B cell (primary cell): ENCODE measurements around the gene OR1J1. TPM values are rescaled to one million over a fixed set of nuclear protein-coding genes. Genes with fewer than 3 reads are reported as not detected.

Source experiments
- ATAC-seq: fragments of 200-7000 bp; cut with Tn5 transposase; one replicate; pipeline ENCODE4 v1.10.0; 2021; ENCODE audit warnings: low read depth, mild to moderate bottlenecking, moderate number of reproducible peaks, moderate library complexity
- CTCF ChIA-PET: fragments of 350-600 bp; sonication (Branson Sonifier 250); formaldehyde crosslinking; loops from one replicate; lab custom pipeline; 2021; ENCODE audit warnings: antibody characterized with exemption, inconsistent platforms; lab: Charles Lee
- POLR2A ChIA-PET: fragments of 350-600 bp; sonication (Branson Sonifier 250); formaldehyde crosslinking; loops from one replicate; lab custom pipeline; 2021; ENCODE audit warnings: antibody characterized with exemption; lab: Charles Lee
- DNase-seq: peaks from one replicate; pipeline ENCODE4 v3.0.0; 2013
- H2AFZ ChIP-seq: 2 replicates; pipeline ENCODE4 v1.6.1; 2012; ENCODE audit warnings: mild to moderate bottlenecking, low read depth, low read length; ENCODE audit not compliant: insufficient read depth, poor library complexity, severe bottlenecking
- H3K27ac ChIP-seq, 2 donors: 1 replicate in 1 of 2; 2 replicates in 1 of 2; pipeline ENCODE4 v1.5.1; 2012 to 2013; ENCODE audit warnings: low read length in 2 of 2, mild to moderate bottlenecking in 2 of 2, moderate library complexity in 1 of 2
- H3K27me3 ChIP-seq, 4 experiments: fragments of 200-600 bp in 1 of 4; sonication (generic) in 1 of 4; replicated peaks in 1 of 4; 1 replicate in 2 of 4; 2 replicates in 2 of 4; pipeline versions ENCODE4 v1.6.1 to v1.7.0; 2013 to 2016; ENCODE audit warnings: low read length in 3 of 4, mild to moderate bottlenecking in 2 of 4, mixed read lengths in 1 of 4, moderate library complexity in 1 of 4; ENCODE audit not compliant: insufficient read depth in 4 of 4, control insufficient read depth in 3 of 4; ENCODE audit errors: control extremely low read depth in 1 of 4
- H3K36me3 ChIP-seq, 2 experiments: replicated peaks in 1 of 2; 1 replicate in 1 of 2; 2 replicates in 1 of 2; pipeline versions ENCODE4 v1.6.1 to v1.7.1; 2013; ENCODE audit warnings: low read length in 1 of 2; ENCODE audit not compliant: insufficient read depth in 2 of 2, control insufficient read depth in 1 of 2; ENCODE audit errors: control extremely low read depth in 1 of 2, extremely low read depth in 1 of 2
- H3K4me1 ChIP-seq, 2 donors: fragments of 200-600 bp in 1 of 2; sonication (generic) in 1 of 2; 1 replicate in 1 of 2; 2 replicates in 1 of 2; pipeline versions ENCODE4 v1.5.1 to v1.6.1; 2013 to 2017; ENCODE audit warnings: low read length in 2 of 2; ENCODE audit not compliant: control insufficient read depth in 2 of 2, insufficient read depth in 2 of 2
- H3K4me2 ChIP-seq: replicated peaks from 2 replicates; pipeline ENCODE3; 2012; ENCODE audit warnings: mild to moderate bottlenecking, low read depth, low read length; ENCODE audit not compliant: poor library complexity, severe bottlenecking
- H3K4me3 ChIP-seq, 5 experiments: fragments of 200-600 bp in 1 of 5; sonication (generic) in 1 of 5; 1 replicate in 3 of 5; 2 replicates in 2 of 5; pipeline versions ENCODE4 v1.5.1 to v1.7.0; 2011 to 2016; ENCODE audit warnings: low read length in 4 of 5, mild to moderate bottlenecking in 4 of 5, low read depth in 2 of 5, control low read depth in 1 of 5, moderate library complexity in 1 of 5; ENCODE audit not compliant: insufficient read depth in 1 of 5; ENCODE audit errors: control extremely low read depth in 1 of 5, extremely low read depth in 1 of 5
- H3K79me2 ChIP-seq: fragments of 200-600 bp; sonication (generic); one replicate; pipeline ENCODE4 v1.6.0; 2016; ENCODE audit warnings: low read length; ENCODE audit not compliant: control insufficient read depth, insufficient read depth
- H3K9ac ChIP-seq: fragments of 200-600 bp; sonication (generic); 2 replicates; pipeline ENCODE4 v1.6.1; 2017; ENCODE audit warnings: mild to moderate bottlenecking, low read length, moderate library complexity
- H3K9me3 ChIP-seq, 3 donors: one replicate each; pipeline versions ENCODE4 v1.6.1 to v1.7.1; 2013; ENCODE audit warnings: low read length in 2 of 3; ENCODE audit not compliant: control insufficient read depth in 2 of 3, insufficient read depth in 1 of 3; ENCODE audit errors: control extremely low read depth in 1 of 3
- H4K20me1 ChIP-seq: 2 replicates; pipeline ENCODE4 v1.6.0; 2012; ENCODE audit warnings: mild to moderate bottlenecking, low read length; ENCODE audit not compliant: insufficient read depth, control insufficient read depth, poor library complexity, severe bottlenecking
- H3K27ac Mint-ChIP-seq: one replicate; pipeline ENCODE4 v1.8.0; 2021; ENCODE audit warnings: mixed read lengths
- H3K27me3 Mint-ChIP-seq: one replicate; pipeline ENCODE4 v1.8.0; 2021; ENCODE audit warnings: mixed read lengths
- H3K4me1 Mint-ChIP-seq: one replicate; pipeline ENCODE4 v1.8.0; 2021; ENCODE audit warnings: mixed read lengths
- H3K4me3 Mint-ChIP-seq: one replicate; pipeline ENCODE4 v1.8.0; 2021; ENCODE audit warnings: mixed read lengths
- H3K9me3 Mint-ChIP-seq: one replicate; pipeline ENCODE4 v1.8.0; 2022; ENCODE audit warnings: mixed read lengths; ENCODE audit not compliant: insufficient read depth
- CTCF ChIP-seq: fragments of 200-600 bp; IDR thresholded peaks from one replicate; pipeline ENCODE4 v1.8.0; 2022; ENCODE audit warnings: antibody characterized with exemption, mild to moderate bottlenecking
- EZH2 ChIP-seq: IDR thresholded peaks from 2 replicates; pipeline ENCODE4 v1.6.1; 2012; ENCODE audit warnings: borderline replicate concordance, low read depth, mild to moderate bottlenecking, moderate library complexity, low read length; ENCODE audit not compliant: insufficient read depth, poor library complexity, severe bottlenecking
- WGBS: methylation state at CpG from one replicate; pipeline ENCODE4 v1.1.5; 2013; ENCODE audit warnings: missing lambda C conversion rate; ENCODE audit not compliant: insufficient coverage; 5-methylcytosine and 5-hydroxymethylcytosine counted together
- intact Hi-C: fragments of 100-400 bp; cut with micrococcal nuclease; formaldehyde crosslinking; loops from one replicate; pipeline ENCODE4 v1.10.0; 2022
- polyA plus RNA-seq: library from polyadenylated mRNA; depleted of rRNA; stranded (reverse); fragments of >200 nt; gene quantifications from 2 replicates; pipeline ENCODE4 v1.2.3, GENCODE V29; 2012
- total RNA-seq, 2 donors: library from RNA; stranded (reverse); fragments of 120-200 nt in 1 of 2; gene quantifications; 1 replicate in 1 of 2; 2 replicates in 1 of 2; pipeline versions ENCODE4 v1.2.3 to v1.2.4, GENCODE V29; 2013 to 2022

The OR1J1 gene
- total and polyA plus RNA-seq, 2 donors (not counting 1 experiment from before 2014, with no cell fraction given): not detected

GRCh38 chr9:122464633-122465567 is 12.8 kb downstream of the OR1J1 start:
- H3K9me3 ChIP-seq: peaks cover 0 to 7% (median 0%) of the 10 kb centered on the region in 3 donors
- peaks cover 13% of the 10 kb centered on the region for H3K4me1 Mint-ChIP-seq
- peak overlapping the region; percentile 86 for H3K27ac Mint-ChIP-seq
- H3K27me3 Mint-ChIP-seq: peaks cover 47% of the 10 kb centered on the region
- CTCF ChIA-PET: interaction anchor here (0.6 to 4.9 kb wide), 11 partner anchors 10 to 526 kb away, joined by 3 to 58 read pairs (median 6); no protein-coding TSS in a partner anchor
- peaks cover 0 to 10% (median 8%) of the 10 kb centered on the region in 4 experiments for H3K27me3 ChIP-seq
- H3K36me3 ChIP-seq: no peaks in the 10 kb centered on the region
- POLR2A ChIA-PET: no interaction called here
- intact Hi-C loops: loop anchor here (1.0 kb wide), 2 partner anchors 345 to 372 kb away; partner anchors contain the start of gene TTLL11
- peak overlapping the region; percentile 57 for H3K4me2 ChIP-seq
- peak overlapping the region; percentile 67 for H2AFZ ChIP-seq
- 3% methylated on average over 4 of the region's 10 CpGs for WGBS
- DNase-seq: peak; percentile 83
- H3K9me3 Mint-ChIP-seq: peaks cover 2% of the 10 kb centered on the region
- H3K79me2 ChIP-seq: no peaks in the 10 kb centered on the region
- peak overlapping the region; percentile 38 to 81 (median 59) for H3K4me3 ChIP-seq
- TF ChIP-seq CTCF (peak; percentile 89), EZH2 (no peak)
- peak; percentile 80 for ATAC-seq
- peak overlapping the region; percentile 93 for H3K4me3 Mint-ChIP-seq
- H3K27ac ChIP-seq: peak overlapping the region; percentile 35 to 57
- no peaks in the 10 kb centered on the region for H4K20me1 ChIP-seq
- H3K9ac ChIP-seq: peak overlapping the region; percentile 69
- peaks cover 6 to 13% of the 10 kb centered on the region in 2 donors for H3K4me1 ChIP-seq
